ENCODE data around the gene PTPN7.
"Not testable (repeated sequence)": the region's sequence is repeated elsewhere in the genome, so short reads cannot be mapped to it uniquely, and the experiment has no call there.

The PTPN7 gene

DNA sequence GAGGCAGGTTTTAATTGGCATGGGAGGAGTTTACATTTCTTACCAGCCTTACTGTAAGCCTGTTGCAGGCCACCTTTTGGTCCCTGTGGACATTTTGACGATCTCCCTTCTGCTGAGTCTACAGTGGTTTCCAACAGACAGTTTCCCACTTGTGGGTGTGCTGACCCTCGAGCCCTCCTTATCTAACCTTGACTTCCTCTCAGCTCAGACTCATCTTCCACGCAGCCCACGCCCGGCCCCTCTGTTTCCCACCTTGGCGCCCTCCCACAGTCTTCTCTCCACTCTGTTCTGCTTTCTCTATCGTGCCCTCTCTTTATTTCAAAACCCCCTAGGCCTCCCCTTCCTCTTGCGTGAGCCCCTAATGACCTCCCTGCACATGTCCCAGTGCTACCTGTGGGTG lies 9.8 kb downstream of the PTPN7 start:
- FAIRE-seq = no peak

DNA sequence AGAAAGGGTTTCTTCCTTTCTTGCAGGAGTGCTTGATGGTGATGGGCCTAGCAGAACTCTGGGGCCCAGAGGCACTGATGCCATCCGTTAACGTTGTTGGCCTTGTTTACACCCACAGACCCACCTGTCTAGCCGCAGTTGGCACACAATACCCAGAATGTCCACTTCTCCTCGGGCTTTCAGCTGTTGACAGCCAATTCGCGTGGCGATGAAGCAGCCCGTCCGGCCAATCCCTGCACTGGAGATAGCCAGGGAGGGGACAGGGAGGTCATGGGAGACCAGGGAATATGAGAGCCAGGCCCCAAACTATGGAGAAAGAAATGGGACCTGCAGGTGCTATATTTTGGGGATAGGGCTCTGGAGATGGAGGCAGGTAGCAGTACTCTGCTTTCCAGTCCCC lies 10.2 kb downstream of the PTPN7 start:
- FAIRE-seq = no peak

DNA sequence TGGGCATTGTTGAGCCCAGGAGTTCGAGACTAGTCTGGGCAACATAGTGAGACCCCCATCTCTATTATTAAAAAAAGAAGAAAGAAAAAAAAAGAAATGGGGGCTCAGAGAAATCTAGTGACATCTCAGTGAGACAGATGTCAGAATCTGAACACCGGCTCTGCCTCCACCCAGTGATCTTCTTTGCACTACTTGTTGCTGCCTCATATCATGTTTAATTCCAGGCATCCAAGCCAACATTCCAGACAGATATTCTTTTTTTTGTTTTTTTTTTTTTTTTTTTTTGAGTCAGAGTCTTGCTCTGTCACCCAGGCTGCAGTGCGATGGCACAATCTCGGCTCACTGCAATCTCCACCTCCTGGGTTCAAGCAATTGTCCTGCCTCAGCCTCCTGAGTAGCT lies 10.8 kb downstream of the PTPN7 start:
- no peak for FAIRE-seq

DNA sequence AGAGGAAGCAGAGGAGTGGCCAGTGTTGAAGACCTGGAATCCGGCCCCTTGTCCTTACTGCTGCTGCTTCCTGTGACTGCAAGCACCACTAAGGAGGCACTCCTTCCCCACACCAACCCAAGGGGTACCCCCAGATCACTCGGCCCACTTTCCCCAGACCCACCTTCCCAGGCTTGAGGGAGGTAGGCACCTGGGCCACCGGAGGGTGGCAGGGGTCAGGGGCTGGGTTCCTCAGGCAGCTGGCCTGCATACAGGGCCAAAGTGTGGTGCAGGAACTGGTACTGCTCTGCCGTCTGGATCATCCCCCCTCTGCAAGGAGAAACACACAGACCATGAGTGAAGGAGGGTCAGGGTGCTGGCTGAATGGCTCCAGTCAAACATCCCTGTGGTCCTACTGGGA lies 12.0 kb downstream of the PTPN7 start:
- FAIRE-seq = no peak

DNA sequence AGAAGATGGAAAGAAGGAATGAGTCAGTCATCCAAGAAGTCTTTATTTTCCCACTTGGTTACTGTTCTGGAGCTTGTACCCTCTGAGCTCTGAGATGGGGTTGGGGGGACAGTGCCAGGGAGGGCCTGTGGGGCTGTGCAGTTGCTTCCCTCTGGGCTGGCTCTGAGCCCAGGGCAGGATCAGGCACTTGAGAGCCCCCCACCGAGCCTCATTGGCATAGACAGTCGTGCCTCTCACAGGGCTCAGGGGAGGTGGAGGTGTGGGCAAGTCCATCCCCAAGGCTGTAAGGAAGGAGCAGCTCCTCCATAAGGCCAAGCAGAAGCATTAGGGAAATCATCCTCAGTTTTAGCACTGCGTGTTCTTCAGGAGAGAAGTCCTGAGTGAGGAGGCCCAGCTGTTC lies 13.4 kb downstream of the PTPN7 start:
- FAIRE-seq = no peak

DNA sequence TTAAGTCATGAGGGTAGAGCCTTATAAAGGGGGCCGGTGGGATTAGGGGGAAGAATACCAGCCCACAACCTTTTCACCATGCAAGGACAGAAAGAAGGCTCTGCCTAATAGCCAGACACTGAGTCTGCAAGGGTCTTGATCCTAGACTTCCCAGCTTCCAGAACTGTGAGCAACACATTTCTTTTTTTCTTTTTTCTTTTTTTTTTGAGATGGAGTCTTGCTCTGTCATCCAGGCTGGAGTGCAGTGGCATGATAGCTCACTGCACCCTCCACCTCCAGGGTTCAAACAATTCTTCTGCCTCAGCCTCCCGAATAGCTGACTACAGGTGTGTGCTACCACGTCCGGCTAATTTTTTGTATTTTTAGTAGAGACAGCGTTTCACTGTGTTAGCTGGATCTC lies 14.1 kb downstream of the PTPN7 start:
- FAIRE-seq = no peak

DNA sequence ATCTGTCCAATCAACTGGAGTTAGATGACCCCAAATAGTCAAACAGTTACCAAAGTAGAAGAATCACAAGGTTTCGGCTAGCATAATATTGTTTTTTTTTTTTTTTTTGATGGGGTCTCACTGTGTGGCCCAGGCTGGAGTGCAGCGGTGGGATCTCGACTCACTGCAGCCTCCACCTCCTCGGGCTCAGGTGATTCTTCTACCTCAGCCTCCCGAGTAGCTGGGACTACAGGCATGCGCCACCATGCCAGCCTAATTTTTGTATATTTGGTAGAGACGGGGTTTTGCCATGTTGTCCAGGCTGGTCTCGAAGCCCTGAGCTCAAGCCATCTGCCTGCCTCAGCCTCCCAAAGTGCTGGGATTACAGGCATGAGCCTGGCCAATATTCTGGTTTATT lies 14.7 kb downstream of the PTPN7 start:
- not testable (repeated sequence) for FAIRE-seq

DNA sequence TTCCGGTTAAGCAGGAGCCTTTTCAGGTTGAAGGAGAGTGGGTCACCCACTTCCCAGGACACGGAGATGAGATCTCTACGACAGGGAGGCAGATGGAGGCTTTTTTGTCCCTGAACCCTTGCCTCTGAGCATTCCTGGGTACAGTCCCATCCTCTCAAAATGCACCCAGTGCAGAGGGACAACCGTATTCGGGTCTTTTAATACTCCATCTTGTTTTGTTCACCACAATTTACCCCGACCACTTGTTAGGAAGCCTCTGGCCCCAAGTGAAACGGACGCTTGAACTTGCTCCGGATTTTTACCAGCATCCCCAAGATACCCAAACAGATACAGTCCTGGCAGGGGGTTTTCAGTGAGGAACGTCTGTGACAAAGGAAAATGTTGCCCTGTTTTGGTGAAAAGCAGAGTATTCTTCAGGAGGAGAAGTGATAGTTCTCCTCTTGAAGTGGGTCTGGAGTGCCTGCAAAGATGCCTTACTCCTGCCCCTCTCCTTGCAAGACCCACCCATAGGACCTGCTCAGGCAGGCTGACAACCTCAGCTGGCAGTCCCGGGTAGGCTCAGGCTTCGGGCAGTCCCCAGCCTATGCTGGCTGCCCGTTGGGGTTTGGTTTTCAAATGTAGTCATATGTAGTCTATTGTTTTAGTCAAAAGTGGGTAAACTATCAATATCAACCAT lies 15.2 kb downstream of the PTPN7 start:
- FAIRE-seq = no peak

DNA sequence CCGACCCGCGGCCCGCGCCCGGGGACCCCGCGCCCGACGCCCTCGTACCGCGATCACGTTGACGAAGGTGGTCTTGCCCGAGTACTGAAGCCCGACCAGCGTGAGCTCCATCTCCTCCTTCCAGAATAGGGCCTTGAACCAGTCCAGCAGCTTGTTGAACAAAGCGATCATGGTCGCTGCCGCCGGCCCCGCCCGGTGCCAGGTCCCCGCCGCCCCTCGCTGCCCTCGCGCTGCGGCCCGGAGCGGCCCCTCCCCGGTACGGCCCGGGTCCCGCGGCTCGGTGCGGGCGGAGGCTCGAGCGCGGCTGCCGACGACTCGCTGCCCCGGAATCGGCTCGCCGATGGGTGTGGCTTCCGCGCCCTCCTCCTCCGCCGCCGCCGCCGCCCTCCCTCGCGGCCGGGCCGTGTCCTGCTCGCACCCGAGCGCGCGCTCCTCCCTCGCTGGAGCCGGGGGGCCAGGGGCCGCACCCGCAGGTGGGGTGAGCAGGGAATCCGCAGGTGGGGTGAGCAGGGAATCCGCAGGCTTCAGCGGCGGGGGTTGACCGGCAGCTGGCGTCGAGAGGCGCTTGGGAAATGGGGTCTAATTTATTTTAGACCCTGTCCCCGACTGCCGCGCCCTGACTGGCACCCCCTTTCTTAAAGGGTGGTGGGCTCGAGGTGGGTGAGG lies 15.9 kb downstream of the PTPN7 start, which contains the start of gene ARL8A:
TSS of gene ARL8A (minus strand) at position 336 of the 666 bp plus-strand sequence. CDS start at position 171, 165 bp downstream.
- no peak for FAIRE-seq

DNA sequence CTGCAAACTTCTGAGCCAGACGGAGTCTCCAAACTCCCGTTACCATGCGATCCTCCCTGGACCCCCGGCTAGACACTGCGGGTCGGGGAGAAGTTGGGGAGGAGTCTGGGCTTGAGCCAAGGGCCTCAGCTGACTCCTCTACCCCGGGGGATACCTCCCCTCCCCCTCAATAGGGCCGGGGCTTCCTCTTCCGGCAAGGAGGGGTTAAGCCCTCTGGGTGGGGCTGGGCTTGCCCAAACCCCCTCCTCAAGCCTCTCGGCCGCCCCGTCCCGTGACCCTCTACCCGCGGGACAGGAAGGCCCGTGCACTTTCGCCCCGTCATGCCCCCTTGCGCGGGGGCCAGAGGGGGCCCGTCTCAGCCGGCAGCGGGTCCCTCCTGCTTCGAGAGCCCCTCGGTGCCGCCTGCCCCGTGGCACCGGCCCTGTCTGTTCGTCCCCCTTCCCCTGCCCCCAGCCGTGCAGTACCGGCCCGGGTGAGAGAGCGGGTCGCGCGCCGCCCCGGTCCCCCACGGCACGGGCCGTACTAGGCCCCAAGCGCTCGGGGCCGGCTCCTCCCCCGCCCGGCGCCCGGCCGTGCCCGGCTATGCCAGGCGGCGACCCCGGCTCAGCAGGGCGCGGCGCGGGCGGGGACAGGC lies 16.5 kb downstream of the PTPN7 start:
- FAIRE-seq = no peak

DNA sequence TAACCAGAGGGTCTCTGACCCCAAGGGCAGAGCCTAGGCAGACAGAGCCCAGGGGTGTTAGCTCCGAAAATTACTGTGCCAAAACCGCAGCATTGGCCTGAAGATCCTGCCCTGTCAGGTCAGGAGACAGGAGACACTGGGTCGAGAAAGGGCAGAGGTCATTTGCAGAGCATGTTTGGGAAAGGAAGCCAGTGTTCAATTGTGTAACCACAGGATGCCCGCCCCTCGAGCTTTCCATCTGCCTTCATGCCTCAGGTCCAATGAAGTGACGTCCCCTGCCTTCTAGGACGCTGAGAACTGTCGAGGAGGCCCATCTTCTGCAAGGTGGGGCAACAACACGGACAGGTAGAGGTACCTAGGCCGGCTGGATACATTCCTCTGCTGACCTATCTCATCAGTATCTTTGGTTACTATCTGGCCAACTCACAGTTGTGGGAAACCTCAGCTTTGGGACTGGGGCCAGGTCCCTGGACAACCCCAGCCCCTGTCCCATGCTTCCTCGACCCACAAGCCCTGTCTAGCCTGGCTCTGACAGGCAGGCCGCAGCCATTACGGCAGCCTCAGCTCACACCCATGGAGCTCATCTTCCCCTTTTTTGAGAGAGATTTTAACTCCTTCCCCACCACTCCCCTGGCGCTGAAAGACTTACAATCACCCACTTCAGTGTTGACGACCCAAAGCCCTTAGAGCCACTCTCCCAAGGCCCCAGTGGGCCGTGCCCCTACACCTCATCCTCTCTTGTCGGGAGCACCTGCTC lies 17.2 kb downstream of the PTPN7 start:
- no peak for FAIRE-seq

DNA sequence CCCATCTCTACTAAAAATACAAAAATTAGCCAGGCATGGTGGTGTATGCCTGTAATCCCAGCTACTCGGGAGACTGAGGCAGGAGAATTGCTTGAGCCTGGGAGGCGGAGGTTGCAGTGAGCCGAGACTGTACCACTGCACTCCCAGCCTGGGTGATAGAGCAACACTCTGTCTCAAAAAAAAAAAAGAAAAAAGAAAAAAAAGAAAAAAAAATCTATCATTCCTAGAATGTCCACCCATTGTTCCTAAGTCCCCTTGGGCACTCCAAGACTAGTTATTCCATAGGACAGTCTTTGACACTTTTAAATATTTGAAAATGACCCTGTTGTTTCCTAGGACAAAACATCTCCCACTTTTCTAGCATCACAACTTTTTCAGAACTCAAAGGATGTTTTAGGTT lies 18.9 kb downstream of the PTPN7 start:
- FAIRE-seq = not testable (repeated sequence)

DNA sequence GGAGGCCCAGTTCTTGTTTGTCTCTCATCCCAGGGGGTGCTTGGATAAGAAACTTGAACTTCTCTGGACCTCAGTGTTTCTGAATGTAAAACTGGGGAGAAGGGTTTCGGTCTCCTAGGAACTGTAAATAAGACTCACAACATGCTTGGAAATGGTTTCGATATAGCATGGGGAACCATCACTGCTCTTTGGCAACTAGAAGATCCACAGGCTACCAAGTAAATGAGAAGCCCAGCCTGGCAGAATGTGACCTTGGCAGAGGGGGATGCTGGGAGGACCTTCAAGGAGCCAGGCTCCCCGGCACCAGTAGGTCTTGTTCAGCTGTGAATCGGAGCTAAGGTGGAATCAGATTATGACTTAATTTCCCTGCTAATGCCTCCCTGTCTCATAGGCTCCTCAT lies 19.6 kb downstream of the PTPN7 start:
- FAIRE-seq = no peak

DNA sequence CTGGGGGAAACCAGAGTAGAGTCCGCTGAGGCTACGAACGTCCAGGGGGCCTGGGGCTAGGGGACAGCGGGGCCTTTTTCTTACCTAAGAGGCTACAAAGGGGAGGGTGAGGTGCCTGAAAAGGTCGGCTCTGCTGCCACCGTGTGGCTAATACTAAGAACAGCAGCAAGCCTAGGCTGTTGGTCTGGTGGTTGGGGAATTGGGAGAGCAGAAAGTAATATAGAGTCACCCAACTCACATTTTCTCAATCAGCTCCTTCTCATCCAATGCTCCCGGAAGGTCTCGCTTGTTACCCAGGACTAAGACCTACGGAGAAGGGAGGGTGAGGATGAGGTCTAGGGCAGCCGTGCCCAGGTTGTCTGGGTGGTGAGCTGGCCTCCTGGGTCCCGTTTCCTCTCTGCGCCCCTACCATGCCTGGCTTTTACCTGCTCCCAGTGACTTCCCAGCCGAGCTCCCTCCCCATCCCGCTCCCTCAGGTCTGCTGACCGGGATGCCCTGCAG lies 25.1 kb downstream of the PTPN7 start:
- FAIRE-seq = peak; percentile 95

DNA sequence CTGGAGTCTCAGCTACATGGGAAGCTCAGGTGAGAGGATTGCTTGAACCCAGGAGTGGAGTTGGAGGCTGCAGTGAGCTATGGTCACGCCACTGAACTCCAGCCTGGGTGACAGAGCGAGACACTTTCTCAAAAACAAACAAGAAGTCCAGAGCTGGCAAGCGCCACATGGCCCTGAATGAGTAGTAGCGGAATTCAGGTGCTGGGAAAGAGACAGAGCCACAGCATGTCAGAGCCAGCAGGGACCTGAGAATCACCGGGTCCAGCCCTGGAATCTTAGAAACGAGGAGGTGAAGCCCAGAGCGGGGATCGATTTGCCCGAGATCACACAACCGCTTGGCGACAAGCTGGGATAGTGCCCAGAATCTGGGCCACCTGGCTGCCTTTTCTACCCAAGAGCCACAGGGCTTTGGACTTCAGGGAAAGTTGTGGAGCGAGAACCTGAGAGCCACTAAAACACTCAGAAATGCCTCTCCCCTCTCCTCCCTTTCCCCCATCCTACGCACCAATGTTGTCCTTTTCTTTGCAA lies 25.7 kb downstream of the PTPN7 start:
- no peak for FAIRE-seq

DNA sequence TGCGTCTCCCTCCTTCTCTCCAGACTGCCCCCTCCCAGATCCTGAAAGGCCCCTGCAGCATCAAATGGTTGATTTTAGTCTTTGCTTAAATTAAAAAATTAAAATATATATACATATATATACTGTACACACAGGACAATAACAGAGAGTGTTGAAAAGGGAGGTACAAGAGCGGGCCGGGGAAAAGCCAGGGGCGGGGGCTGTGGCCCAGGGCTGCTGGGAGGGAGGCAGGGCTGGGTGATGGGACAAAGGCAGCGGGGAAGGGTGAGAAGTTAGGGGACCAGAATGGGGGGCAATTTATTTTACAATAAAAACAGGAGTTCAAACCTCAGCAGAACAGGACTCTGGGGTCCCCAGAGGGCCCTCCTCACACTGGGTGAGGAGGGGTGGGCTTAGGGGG lies 26.4 kb downstream of the PTPN7 start:
- no peak for FAIRE-seq

DNA sequence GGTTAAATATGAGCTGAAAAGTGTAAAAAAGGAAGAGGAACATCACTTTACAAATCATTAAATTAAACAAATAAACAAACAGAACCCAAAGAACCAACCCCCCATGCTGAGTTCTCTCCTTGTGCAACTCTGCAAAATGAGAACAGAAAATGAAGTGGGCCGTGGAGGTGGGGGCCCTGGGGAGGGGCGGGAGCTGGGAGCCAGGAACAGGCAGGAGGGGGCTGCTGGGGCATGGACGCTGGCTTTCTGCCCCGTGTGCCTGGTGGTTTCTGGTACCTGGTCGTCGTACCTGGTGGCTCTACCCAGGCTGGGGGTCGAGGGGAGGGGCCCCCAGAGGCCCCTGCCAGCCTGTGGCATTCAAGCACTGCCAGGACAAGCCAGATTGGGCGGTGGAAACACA lies 26.9 kb downstream of the PTPN7 start:
- no peak for FAIRE-seq

DNA sequence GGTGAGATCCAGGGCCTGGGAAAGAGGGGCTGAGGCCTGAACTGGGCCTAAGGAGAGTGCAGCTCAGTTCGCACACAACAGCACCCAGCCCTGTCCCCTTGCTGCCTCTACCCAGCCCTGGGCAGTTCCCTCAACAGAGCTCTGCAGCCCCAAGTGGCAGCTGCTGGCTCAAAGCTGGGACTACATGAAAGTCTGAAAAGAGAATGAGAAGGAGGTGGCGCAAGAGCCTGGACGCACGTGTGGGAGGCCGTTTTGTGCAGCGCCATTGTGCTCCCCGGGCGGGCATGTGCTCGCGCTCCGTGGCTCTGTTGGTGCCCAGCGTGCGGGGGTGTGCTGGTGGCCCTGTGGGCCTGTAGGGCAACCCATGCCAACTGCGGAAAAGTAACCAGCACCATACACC lies 27.4 kb downstream of the PTPN7 start:
- no peak for FAIRE-seq

DNA sequence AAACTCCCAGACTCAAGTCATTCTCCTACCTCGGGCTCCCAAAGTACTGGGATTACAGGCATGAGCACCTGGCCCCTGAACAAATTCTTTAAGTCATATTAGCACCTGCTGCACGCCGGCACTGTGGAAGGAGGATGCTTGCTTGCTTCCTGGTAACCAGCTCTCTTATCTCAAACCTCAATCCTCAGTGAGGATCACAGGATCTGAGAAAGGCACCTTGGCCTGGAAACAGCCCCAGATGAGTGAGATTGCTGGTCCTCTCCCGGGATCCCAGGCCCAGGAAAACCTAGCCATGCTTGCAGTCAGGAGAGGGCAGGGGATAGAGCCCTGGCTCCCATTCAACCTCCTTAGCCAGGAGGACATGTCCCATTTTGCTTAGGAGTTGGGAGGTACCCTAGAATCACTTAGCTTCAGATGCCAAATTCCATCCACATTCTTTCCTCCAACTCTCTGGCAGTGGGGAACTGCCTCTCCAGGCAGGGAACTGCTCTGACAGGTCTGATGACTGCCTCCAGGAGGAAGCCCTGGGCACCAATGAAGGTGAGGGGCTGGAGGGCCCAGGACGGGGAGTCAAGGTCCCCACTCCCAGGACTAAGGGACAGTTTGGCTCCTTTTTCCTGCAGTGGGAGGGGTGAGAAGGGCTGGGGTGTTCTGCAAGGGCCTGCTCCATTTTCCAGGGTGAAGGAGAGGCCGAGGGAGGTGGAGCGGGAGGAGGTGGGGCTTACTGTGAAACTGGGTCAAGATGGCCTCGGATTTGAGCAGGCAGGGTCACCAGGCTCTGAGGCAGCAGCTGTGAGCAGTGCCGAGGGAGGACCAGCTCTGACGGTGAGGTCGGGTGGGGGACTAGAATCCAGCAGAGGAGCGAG lies 28.2 kb downstream of the PTPN7 start:
- no peak for FAIRE-seq

DNA sequence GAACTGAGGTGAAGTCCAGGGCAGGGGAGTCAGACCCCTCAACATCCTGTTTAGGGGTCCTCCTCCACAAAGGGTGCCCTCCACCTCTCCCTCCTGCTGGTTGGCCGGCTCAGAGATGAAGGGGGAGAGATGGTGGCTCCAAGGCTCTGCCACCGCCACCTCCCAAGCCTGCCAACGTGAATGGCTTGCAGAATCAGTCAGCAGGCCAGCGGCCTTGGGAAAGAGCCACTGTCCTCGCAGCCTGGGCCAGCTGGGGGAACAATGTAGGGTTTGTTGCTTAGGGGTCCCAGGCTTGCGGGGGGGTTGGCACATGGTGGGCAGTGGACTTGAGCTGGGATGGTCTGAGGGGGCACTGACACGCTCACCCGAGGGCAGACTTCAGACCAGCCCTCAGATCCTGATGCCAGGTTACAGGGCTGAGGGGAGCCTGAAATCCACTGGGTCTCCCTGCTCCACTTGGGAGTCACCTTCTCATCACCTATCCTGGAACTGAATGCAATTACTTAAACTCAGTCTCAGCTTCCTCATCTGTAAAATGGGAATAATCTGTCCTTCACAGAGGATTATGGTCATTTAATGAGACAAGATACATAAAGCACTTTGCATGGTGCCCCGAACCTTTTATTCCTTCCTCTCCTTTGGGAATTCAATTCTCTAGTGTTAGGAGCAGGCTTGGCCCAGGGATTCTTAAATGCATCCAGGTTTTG lies 29.4 kb downstream of the PTPN7 start:
- FAIRE-seq = no peak

DNA sequence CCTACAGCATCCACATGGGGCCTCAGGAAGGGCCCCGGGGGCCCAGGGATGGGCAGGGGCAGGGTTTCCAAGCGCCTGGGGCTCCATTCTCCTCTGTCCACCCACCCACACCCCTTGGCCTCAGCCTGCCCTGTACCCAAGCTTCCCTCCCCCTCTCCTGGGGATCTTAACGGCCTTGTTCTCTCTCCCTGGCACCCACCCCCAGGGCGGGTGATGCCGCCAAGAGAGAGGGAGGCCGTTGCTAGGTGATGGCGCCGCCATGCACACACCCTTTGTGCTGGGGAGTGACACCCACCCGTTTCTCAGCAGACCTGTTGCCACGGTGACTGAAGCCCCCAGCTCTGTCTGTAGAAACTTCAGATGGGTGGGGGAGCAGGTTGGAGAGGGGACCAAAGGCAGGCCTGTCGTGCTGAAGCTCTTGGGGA lies 30.1 kb downstream of the PTPN7 start:
- FAIRE-seq = no peak

Data from TTC549 (cell line).